B cell (primary cell): ENCODE measurements around the gene CAMTA1. TPM values are rescaled to one million over a fixed set of nuclear protein-coding genes. Genes with fewer than 3 reads are reported as not detected.

Experiments
- ATAC-seq: fragments of 200-7000 bp; cut with Tn5 transposase; one replicate; pipeline ENCODE4 v1.10.0; 2021; ENCODE audit warnings: low read depth, mild to moderate bottlenecking, moderate number of reproducible peaks, moderate library complexity
- CTCF ChIA-PET: fragments of 350-600 bp; sonication (Branson Sonifier 250); formaldehyde crosslinking; loops from one replicate; lab custom pipeline; 2021; ENCODE audit warnings: antibody characterized with exemption, inconsistent platforms; lab: Charles Lee
- POLR2A ChIA-PET: fragments of 350-600 bp; sonication (Branson Sonifier 250); formaldehyde crosslinking; loops from one replicate; lab custom pipeline; 2021; ENCODE audit warnings: antibody characterized with exemption; lab: Charles Lee
- DNase-seq: peaks from one replicate; pipeline ENCODE4 v3.0.0; 2013
- H2AFZ ChIP-seq: 2 replicates; pipeline ENCODE4 v1.6.1; 2012; ENCODE audit warnings: mild to moderate bottlenecking, low read depth, low read length; ENCODE audit not compliant: insufficient read depth, poor library complexity, severe bottlenecking
- H3K27ac ChIP-seq, 2 donors: 1 replicate in 1 of 2; 2 replicates in 1 of 2; pipeline ENCODE4 v1.5.1; 2012 to 2013; ENCODE audit warnings: low read length in 2 of 2, mild to moderate bottlenecking in 2 of 2, moderate library complexity in 1 of 2
- H3K27me3 ChIP-seq, 4 experiments: fragments of 200-600 bp in 1 of 4; sonication (generic) in 1 of 4; replicated peaks in 1 of 4; 1 replicate in 2 of 4; 2 replicates in 2 of 4; pipeline versions ENCODE4 v1.6.1 to v1.7.0; 2013 to 2016; ENCODE audit warnings: low read length in 3 of 4, mild to moderate bottlenecking in 2 of 4, mixed read lengths in 1 of 4, moderate library complexity in 1 of 4; ENCODE audit not compliant: insufficient read depth in 4 of 4, control insufficient read depth in 3 of 4; ENCODE audit errors: control extremely low read depth in 1 of 4
- H3K36me3 ChIP-seq, 2 experiments: replicated peaks in 1 of 2; 1 replicate in 1 of 2; 2 replicates in 1 of 2; pipeline versions ENCODE4 v1.6.1 to v1.7.1; 2013; ENCODE audit warnings: low read length in 1 of 2; ENCODE audit not compliant: insufficient read depth in 2 of 2, control insufficient read depth in 1 of 2; ENCODE audit errors: control extremely low read depth in 1 of 2, extremely low read depth in 1 of 2
- H3K4me1 ChIP-seq, 2 donors: fragments of 200-600 bp in 1 of 2; sonication (generic) in 1 of 2; 1 replicate in 1 of 2; 2 replicates in 1 of 2; pipeline versions ENCODE4 v1.5.1 to v1.6.1; 2013 to 2017; ENCODE audit warnings: low read length in 2 of 2; ENCODE audit not compliant: control insufficient read depth in 2 of 2, insufficient read depth in 2 of 2
- H3K4me2 ChIP-seq: replicated peaks from 2 replicates; pipeline ENCODE3; 2012; ENCODE audit warnings: mild to moderate bottlenecking, low read depth, low read length; ENCODE audit not compliant: poor library complexity, severe bottlenecking
- H3K4me3 ChIP-seq, 5 experiments: fragments of 200-600 bp in 1 of 5; sonication (generic) in 1 of 5; 1 replicate in 3 of 5; 2 replicates in 2 of 5; pipeline versions ENCODE4 v1.5.1 to v1.7.0; 2011 to 2016; ENCODE audit warnings: low read length in 4 of 5, mild to moderate bottlenecking in 4 of 5, low read depth in 2 of 5, control low read depth in 1 of 5, moderate library complexity in 1 of 5; ENCODE audit not compliant: insufficient read depth in 1 of 5; ENCODE audit errors: control extremely low read depth in 1 of 5, extremely low read depth in 1 of 5
- H3K79me2 ChIP-seq: fragments of 200-600 bp; sonication (generic); one replicate; pipeline ENCODE4 v1.6.0; 2016; ENCODE audit warnings: low read length; ENCODE audit not compliant: control insufficient read depth, insufficient read depth
- H3K9ac ChIP-seq: fragments of 200-600 bp; sonication (generic); 2 replicates; pipeline ENCODE4 v1.6.1; 2017; ENCODE audit warnings: mild to moderate bottlenecking, low read length, moderate library complexity
- H3K9me3 ChIP-seq, 3 donors: one replicate each; pipeline versions ENCODE4 v1.6.1 to v1.7.1; 2013; ENCODE audit warnings: low read length in 2 of 3; ENCODE audit not compliant: control insufficient read depth in 2 of 3, insufficient read depth in 1 of 3; ENCODE audit errors: control extremely low read depth in 1 of 3
- H4K20me1 ChIP-seq: 2 replicates; pipeline ENCODE4 v1.6.0; 2012; ENCODE audit warnings: mild to moderate bottlenecking, low read length; ENCODE audit not compliant: insufficient read depth, control insufficient read depth, poor library complexity, severe bottlenecking
- H3K27ac Mint-ChIP-seq: one replicate; pipeline ENCODE4 v1.8.0; 2021; ENCODE audit warnings: mixed read lengths
- H3K27me3 Mint-ChIP-seq: one replicate; pipeline ENCODE4 v1.8.0; 2021; ENCODE audit warnings: mixed read lengths
- H3K4me1 Mint-ChIP-seq: one replicate; pipeline ENCODE4 v1.8.0; 2021; ENCODE audit warnings: mixed read lengths
- H3K4me3 Mint-ChIP-seq: one replicate; pipeline ENCODE4 v1.8.0; 2021; ENCODE audit warnings: mixed read lengths
- H3K9me3 Mint-ChIP-seq: one replicate; pipeline ENCODE4 v1.8.0; 2022; ENCODE audit warnings: mixed read lengths; ENCODE audit not compliant: insufficient read depth
- CTCF ChIP-seq: fragments of 200-600 bp; IDR thresholded peaks from one replicate; pipeline ENCODE4 v1.8.0; 2022; ENCODE audit warnings: antibody characterized with exemption, mild to moderate bottlenecking
- EZH2 ChIP-seq: IDR thresholded peaks from 2 replicates; pipeline ENCODE4 v1.6.1; 2012; ENCODE audit warnings: borderline replicate concordance, low read depth, mild to moderate bottlenecking, moderate library complexity, low read length; ENCODE audit not compliant: insufficient read depth, poor library complexity, severe bottlenecking
- WGBS: methylation state at CpG from one replicate; pipeline ENCODE4 v1.1.5; 2013; ENCODE audit warnings: missing lambda C conversion rate; ENCODE audit not compliant: insufficient coverage; 5-methylcytosine and 5-hydroxymethylcytosine counted together
- intact Hi-C: fragments of 100-400 bp; cut with micrococcal nuclease; formaldehyde crosslinking; loops from one replicate; pipeline ENCODE4 v1.10.0; 2022
- polyA plus RNA-seq: library from polyadenylated mRNA; depleted of rRNA; stranded (reverse); fragments of >200 nt; gene quantifications from 2 replicates; pipeline ENCODE4 v1.2.3, GENCODE V29; 2012
- total RNA-seq, 2 donors: library from RNA; stranded (reverse); fragments of 120-200 nt in 1 of 2; gene quantifications; 1 replicate in 1 of 2; 2 replicates in 1 of 2; pipeline versions ENCODE4 v1.2.3 to v1.2.4, GENCODE V29; 2013 to 2022

Gene CAMTA1
- total and polyA plus RNA-seq, 2 donors (not counting 1 experiment from before 2014, with no cell fraction given): 42.2 to 45.7 TPM

GRCh38 chr1:6942990-6943389 lies 157.7 kb downstream of the CAMTA1 start:
- Histone ChIP-seq H4K20me1 (no peaks in the 10 kb centered on the region), H3K79me2 (no peaks in the 10 kb centered on the region), H3K9me3 (no peaks in the 10 kb centered on the region), H3K27me3 (peaks cover 0 to 8% (median 0%) of the 10 kb centered on the region in 4 experiments), H3K4me3 (no peak overlapping the region), H2AFZ (no peak overlapping the region), H3K4me1 (no peaks in the 10 kb centered on the region), H3K9ac (no peak overlapping the region), H3K27ac (no peak overlapping the region), H3K36me3 (no peaks in the 10 kb centered on the region), H3K4me2 (no peak overlapping the region)
- TF ChIP-seq CTCF (no peak), EZH2 (no peak)
- CTCF ChIA-PET: no interaction called here
- H3K4me1 Mint-ChIP-seq: no peaks in the 10 kb centered on the region
- no peak for DNase-seq
- H3K27ac Mint-ChIP-seq: no peak overlapping the region
- peaks cover 2% of the 10 kb centered on the region for H3K27me3 Mint-ChIP-seq
- H3K9me3 Mint-ChIP-seq: no peaks in the 10 kb centered on the region
- 89% methylated on average over 9 of the region's 9 CpGs for WGBS
- POLR2A ChIA-PET: no interaction called here
- ATAC-seq: no peak
- intact Hi-C loops: no loop called here
- H3K4me3 Mint-ChIP-seq: no peak overlapping the region

DNA sequence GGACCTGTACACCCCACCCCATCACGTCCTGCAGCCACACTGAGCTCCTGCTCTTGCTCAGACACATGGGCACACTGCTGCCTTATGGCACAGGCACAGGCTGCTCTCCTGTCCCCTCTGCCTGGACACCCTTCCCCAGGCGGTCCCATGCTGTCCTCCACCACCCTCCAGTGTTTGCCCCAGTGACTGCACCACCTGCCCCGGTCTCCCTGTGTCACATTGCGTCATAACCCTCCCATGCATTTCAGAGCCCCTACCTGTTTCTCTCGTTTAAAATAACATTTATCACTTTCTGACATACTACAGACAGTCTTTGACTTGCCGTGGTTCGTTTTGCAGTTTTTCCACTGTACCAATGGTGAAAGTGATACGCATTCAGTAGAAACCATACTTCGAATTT lies 159.2 kb downstream of the CAMTA1 start:
- Mint-ChIP-seq H3K27ac (no peak overlapping the region), H3K4me3 (no peak overlapping the region)
- TF ChIP-seq CTCF (no peak), EZH2 (no peak)

More for the DNA sequence above, 159.2 kb downstream of the CAMTA1 start:
- Histone ChIP-seq H3K36me3 (no peaks in the 10 kb centered on the region), H3K27me3 (no peaks in the 10 kb centered on the region), H3K4me3 (no peak overlapping the region), H3K9me3 (no peaks in the 10 kb centered on the region), H3K4me2 (no peak overlapping the region), H3K4me1 (no peaks in the 10 kb centered on the region), H3K27ac (no peak overlapping the region), H3K79me2 (no peaks in the 10 kb centered on the region), H4K20me1 (no peaks in the 10 kb centered on the region), H3K9ac (no peak overlapping the region), H2AFZ (no peak overlapping the region)
- intact Hi-C loops: no loop called here
- ChIA-PET CTCF (no interaction called here), POLR2A (no interaction called here)
- ATAC-seq (no peak), DNase-seq (no peak)
- no peaks in the 10 kb centered on the region for H3K9me3 Mint-ChIP-seq
- H3K27me3 Mint-ChIP-seq: peaks cover 5% of the 10 kb centered on the region
- WGBS: 90% methylated on average over 7 of the region's 9 CpGs
- no peaks in the 10 kb centered on the region for H3K4me1 Mint-ChIP-seq
